SKM-1 treated with dmso at 0.1 percent for 144 hours (cell line): ENCODE results near the gene FOXN3.
"Not testable (repeated sequence)": the region's sequence is repeated elsewhere in the genome, so short reads cannot be mapped to it uniquely, and the experiment has no call there.

ENCODE experiments used
- DNase-seq: peaks from one replicate; lab custom pipeline; 2025; ENCODE audit not compliant: unreplicated experiment; lab: John Stamatoyannopoulos, UW

Gene FOXN3

DNA sequence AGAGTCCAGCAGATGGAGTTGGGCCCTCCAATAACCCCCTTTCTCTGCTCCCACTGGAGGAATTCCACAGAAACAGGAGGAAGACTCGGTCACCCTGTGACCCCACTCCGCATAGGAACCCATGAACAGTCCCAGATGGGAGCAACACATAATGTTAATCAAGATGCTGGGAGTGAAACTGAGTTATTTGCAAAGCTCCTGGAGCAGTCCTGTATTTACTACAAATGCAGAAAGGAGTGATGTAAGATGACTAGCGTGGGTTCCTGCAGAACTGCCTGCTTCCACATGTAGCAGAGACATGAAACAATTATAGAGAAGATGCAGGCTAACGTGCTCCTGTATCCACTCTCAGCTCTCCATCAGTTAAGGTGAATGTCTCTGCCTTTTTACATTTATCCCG, 274.7 kb downstream of the FOXN3 start:
- DNase-seq = no peak

DNA sequence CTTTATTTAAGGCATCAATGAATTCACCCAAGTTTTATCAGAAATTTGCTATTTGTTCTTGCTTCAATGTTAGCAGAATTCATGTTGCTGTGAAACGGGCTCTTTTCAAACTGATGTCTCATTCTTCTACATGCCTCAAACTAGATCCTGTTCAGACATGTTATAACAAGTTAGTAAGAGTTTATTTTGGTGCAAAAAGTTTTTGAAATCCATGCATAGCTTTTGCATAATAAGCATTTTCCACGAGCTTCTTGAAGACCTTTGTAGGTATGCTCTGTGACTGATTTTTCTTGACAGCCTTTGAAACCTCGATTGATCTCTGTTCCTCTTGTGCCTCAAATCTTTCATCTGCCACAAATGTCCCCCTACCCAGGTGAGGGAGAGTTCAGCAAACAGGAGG, 275.2 kb downstream of the FOXN3 start:
- no peak for DNase-seq

- DNase-seq = no peak
These were observed 276.7 kb downstream of the FOXN3 start for GRCh38 chr14:89140326-89140725.

- DNase-seq = no peak
These were observed 277.4 kb downstream of the FOXN3 start for GRCh38 chr14:89139404-89140247.

DNA sequence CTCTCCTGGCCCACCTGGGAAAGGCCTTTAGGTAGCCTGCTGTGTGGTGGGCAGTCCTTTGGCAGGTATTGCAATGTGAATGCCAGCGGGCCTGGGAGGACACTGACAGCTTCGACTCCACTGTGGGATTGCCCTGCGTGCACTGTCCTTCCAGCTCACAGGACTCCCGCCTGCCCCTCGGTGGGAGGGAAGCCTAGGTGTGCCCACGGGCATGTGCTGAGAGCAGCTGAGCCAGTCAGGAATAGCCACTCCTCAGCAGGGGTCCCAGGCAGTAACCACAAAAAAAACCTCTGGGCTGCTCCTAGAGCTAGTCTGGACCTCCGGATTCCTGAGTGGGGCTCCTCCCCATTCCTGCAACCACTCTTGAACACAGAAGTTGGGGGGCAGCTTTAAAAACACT, 278.2 kb downstream of the FOXN3 start:
- no peak for DNase-seq

- DNase-seq = no peak
These were observed 279.4 kb downstream of the FOXN3 start for GRCh38 chr14:89137526-89138163.

DNA sequence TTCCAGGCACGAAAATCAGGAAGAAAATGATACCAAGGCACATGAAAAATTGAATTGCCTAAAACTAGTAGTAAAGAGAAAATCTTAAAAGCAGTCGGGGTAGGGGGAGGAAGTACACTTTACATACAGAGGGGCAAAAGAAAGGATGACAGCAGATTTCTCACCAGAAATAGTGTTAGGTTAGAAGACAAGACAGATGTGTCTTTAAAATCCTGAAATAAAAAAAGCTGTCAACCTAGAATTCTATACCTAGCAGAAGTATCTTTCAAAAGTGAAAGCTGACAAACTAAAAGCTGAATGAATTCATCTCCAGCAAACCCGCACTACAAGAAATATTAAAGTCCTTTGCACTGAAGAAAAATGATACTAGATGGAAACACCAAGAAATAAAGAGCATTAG, 280.4 kb downstream of the FOXN3 start:
- DNase-seq = no peak

GRCh38 chr14:89134640-89135039, 282.4 kb downstream of the FOXN3 start:
- no peak for DNase-seq

GRCh38 chr14:89131004-89131750, 285.9 kb downstream of the FOXN3 start:
- DNase-seq = no peak

- no peak for DNase-seq
These were observed 287.5 kb downstream of the FOXN3 start for GRCh38 chr14:89129570-89129969.

DNA sequence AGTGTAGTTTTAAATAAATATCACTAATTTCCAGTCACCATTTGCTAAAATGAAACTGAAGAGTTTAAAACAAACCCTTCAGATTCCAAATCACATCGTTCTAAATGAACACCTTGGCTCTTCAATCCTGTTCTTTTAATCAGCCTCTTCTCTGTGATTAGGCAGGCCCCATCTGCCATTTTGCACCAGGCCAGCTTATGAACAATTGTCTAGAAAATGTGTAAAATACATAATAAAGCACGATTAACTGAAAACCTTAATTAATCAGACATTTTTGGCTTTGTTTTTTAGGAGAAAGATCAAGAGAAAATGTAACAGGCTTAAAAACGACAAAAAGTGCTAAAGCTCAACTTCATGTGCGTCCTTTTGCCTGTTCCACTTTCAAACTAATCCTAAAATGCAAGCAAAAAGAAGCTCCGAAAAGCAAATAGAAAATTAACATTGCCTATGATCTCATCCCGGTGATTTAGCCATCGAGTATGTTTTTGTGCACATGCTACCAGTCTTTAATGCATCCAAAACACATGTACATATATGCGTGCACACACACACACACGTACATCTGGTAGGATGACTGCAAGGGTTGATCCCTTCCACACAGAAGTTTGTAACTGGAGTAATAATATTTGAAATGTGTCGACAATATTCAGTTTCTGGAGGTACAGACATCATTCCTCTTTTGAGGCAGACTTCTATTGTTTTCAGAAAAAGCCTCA, 288.6 kb downstream of the FOXN3 start:
- DNase-seq = no peak

DNA sequence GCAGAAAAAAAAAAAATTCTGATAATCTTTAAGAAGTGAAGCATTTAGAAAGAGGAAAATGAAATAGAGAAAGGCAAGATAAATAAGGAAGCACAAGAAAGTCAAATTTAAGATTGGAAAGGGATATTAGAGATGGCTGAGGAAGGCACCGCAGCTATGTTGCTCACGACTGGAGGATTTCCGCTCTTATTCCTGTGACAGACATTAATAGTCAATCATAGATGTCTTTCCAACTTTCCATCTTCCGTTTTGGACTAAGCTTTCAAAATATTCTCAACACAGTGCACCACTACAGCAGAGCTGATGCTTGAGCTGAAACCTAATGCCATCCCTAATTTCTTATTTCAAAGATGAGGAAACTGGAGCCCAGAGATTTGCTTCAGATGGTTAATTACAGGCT, 290.6 kb downstream of the FOXN3 start:
- no peak for DNase-seq

- no peak for DNase-seq
These were observed 291.8 kb downstream of the FOXN3 start for GRCh38 chr14:89125216-89125615.

GRCh38 chr14:89123851-89124250, 293.2 kb downstream of the FOXN3 start:
- no peak for DNase-seq

DNA sequence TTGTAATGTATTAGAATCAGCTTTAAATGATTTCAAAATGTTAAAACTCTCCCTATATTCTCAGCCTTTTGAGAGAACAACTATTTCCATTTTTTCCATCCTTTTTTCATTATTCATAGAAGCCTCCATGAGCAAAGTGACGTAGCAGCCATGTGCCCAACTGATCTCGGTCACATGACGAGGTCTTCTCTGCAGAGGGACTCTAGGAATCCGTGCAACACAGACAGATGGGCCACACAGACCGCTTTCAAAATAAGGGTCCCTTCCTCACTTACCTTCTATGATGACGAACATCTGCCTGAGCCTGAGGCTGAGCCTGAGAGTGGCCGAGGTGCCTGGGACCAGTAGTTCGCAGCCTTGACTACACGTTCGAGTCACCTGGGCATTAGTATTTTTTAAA, 293.8 kb downstream of the FOXN3 start:
- no peak for DNase-seq

DNA sequence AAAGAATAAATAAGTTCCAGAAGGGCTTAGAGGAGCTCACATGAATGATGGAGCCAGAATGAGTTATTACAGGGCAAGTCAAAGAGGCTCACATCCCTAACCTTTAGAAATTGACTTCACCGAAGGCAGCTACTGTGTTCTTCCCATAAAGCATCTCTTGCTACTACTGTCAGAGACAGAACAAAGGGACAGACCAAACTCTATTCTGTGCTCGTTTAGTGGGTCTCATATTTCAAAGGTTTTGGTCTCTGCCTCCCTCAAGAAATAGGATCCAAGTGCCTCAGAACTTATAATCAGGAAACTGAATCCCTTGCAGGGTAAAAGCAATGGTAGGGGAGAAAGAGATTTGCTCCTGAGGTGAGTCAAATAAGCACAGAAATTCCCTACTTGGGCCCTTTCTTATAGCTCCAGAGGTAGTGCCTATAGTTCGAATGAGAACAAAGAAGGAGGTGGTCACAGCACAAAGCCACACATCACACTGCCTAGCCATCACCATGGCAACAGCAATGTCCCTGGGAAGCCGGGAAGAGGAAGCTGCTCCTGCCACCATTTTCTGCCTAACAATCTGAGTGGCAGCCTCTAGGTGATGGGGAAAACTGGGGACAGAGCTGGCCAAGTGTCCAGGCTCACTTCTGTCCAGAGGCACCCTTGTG, 294.9 kb downstream of the FOXN3 start:
- no peak for DNase-seq

- DNase-seq = no peak
These were observed 300.0 kb downstream of the FOXN3 start for GRCh38 chr14:89117012-89117411.

GRCh38 chr14:89114109-89114508, 302.9 kb downstream of the FOXN3 start:
- DNase-seq = no peak

DNA sequence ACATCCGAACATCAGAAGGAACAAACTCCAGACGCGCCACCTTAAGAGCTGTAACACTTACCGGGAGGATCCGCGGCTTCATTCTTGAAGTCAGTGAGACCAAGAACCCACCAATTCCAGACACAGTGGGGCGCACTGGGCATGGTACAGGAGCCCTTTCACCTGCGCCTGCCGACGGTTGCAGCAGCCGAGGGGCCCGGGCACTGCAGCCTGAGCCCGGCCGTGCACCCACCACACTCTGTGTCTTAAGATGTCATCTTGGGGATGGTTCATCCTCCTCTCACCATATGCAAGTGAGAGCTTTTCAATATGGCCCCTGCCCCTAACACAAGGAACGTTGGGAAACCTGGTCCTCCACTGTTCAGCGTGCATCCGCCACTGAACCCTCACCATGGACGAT, 304.3 kb downstream of the FOXN3 start:
- DNase-seq = no peak

DNA sequence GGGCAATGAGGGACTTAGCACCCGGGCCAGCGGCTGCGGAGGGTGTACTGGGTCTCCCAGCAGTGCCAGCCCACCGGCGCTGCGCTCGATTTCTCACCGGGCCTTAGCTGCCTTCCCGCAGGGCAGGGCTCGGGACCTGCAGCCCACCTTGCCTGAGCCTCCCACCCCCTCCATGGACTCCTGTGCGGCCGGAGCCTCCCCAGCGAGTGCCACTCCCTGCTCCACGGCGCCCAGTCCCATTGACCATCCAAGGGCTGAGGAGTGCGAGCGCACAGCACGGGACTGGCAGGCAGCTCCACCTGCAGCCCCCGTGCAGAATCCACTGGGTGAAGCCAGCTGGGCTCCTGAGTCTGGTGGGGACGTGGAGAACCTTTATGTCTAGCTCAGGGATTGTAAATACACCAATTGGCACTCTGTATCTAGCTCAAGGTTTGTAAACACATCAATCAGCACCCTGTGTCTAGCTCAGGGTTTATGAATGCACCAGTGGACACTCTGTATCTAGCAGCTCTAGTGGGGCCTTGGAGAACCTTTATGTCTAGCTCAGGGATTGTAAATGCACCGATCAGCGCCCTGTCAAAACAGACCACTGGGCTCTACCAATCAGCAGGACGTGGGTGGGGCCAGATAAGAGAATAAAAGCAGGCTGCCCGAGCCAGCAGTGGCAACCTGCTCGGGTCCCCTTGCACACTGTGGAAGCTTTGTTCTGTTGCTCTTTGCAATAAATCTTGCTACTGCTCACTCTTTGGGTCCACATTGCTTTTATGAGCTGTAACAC, 305.1 kb downstream of the FOXN3 start:
- DNase-seq = not testable (repeated sequence)
